MG63 (cell line): ENCODE measurements around the gene SPOP. TPM values are rescaled to one million over a fixed set of nuclear protein-coding genes. Genes with fewer than 3 reads are reported as not detected.

Experiments used
- DNase-seq: peaks from one replicate; pipeline ENCODE4 v3.0.0-alpha.2; 2020
- H3K27me3 ChIP-seq: fragments of 250-450 bp; sonication (Bioruptor Pico); 2 replicates; pipeline ENCODE4 v1.5.1; 2020; ENCODE audit warnings: mild to moderate bottlenecking, moderate library complexity
- H3K36me3 ChIP-seq: fragments of 250-450 bp; sonication (Bioruptor Pico); 2 replicates; pipeline ENCODE4 v1.5.1; 2020; ENCODE audit warnings: mild to moderate bottlenecking, moderate library complexity
- H3K4me3 ChIP-seq: fragments of 250-450 bp; sonication (Bioruptor Pico); 2 replicates; pipeline ENCODE4 v1.5.1; 2020; ENCODE audit warnings: mild to moderate bottlenecking, moderate library complexity
- H3K9me3 ChIP-seq: fragments of 250-450 bp; sonication (Bioruptor Pico); 2 replicates; pipeline ENCODE4 v1.5.1; 2020; ENCODE audit warnings: mild to moderate bottlenecking, moderate library complexity
- total RNA-seq: library from RNA; depleted of rRNA; stranded (reverse); fragments of >200 nt; shearing (Covaris generic); gene quantifications from 2 replicates; pipeline ENCODE4 v1.2.3, GENCODE V29; 2014; ENCODE audit warnings: low replicate concordance

Gene SPOP
- total RNA-seq, 1 experiment from 2014 or later, result 126 TPM

GRCh38 chr17:49703557-49704277, 25.8 kb upstream of the SPOP start:
- peak; percentile 40 for DNase-seq
- Histone ChIP-seq H3K9me3 (no peaks in the 10 kb centered on the region), H3K27me3 (no peaks in the 10 kb centered on the region), H3K36me3 (peaks cover 52% of the 10 kb centered on the region), H3K4me3 (no peak overlapping the region)

DNA sequence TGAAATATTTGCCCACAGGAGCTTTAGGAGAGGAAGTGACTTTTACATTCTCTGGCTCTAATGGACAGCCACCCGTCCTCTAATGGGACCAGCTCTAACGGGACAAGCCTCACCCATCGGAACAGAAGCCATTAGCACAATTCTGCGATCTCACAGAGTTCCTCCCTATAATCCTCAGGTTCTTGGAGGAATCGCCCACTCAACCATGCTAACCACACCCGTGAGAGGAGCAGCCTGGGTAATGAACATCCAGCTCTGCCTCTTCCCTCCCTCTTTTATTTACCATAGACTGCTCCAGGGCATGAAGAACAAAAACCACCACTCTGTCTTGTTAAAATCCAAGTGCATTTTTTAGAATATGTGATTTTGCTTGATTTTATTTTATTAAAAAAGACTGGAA, 23.1 kb upstream of the SPOP start:
- Histone ChIP-seq H3K27me3 (no peaks in the 10 kb centered on the region), H3K4me3 (no peak overlapping the region), H3K9me3 (no peaks in the 10 kb centered on the region), H3K36me3 (peaks cover 52% of the 10 kb centered on the region)
- DNase-seq, result no peak

DNA sequence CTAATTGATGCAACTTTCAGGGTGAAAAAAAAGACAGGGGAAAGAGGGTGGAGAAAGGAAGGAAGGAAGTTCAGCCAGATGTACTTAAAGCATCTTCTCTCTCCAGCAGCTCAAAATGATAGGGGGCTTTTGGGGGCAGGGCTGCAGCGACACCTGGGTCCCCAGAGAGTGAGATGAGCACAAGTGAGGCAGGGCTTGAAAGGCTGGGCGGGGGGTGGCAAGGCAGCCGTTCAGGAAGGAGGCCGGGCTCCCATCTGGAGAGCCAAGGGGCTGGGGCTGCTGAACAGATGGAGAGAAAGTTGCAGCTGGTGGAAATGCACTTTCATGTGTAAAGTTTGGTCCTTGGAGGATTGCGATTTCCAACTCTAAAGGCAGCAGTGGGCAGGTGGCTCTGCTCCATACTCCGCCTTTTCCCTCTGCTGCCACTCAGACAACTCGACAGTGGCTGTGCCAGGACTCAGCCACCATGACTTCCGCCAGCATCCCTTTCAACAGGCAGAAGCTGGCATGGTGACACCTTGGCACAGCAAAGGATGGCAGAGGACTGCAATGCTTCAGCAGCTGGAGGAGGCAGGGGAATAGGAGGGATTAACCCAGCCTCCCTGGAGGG, 22.2 kb upstream of the SPOP start:
- H3K9me3 ChIP-seq, result no peaks in the 10 kb centered on the region
- peaks cover 44% of the 10 kb centered on the region for H3K36me3 ChIP-seq
- H3K27me3 ChIP-seq, result no peaks in the 10 kb centered on the region; the same call in 1 of the 2 replicates
- no peak overlapping the region for H3K4me3 ChIP-seq
- DNase-seq, result no peak

DNA sequence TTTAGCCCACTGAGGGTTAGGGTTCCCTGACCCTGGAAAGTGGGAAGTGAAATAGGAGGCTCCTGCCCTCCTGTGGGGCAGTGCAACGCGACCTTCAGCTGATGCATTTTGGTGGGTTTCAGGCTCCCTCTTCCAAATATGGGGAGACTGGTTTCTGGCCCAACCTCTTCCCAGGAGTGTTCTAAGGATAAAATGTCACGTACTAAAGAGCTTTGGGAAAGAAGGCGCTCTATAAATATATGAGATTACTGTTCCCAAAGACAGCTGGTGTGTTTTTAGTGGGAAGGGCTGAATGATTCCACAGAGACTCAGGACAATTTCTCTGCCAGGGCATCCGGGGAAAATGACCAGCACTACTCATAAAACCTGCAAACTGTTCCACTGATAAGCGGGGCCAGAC, 20.1 kb upstream of the SPOP start:
- Histone ChIP-seq H3K9me3 (no peaks in the 10 kb centered on the region), H3K36me3 (peaks cover 25% of the 10 kb centered on the region), H3K4me3 (no peak overlapping the region), H3K27me3 (peaks cover 3% of the 10 kb centered on the region; the same call in 1 of the 2 replicates)
- no peak for DNase-seq

DNA sequence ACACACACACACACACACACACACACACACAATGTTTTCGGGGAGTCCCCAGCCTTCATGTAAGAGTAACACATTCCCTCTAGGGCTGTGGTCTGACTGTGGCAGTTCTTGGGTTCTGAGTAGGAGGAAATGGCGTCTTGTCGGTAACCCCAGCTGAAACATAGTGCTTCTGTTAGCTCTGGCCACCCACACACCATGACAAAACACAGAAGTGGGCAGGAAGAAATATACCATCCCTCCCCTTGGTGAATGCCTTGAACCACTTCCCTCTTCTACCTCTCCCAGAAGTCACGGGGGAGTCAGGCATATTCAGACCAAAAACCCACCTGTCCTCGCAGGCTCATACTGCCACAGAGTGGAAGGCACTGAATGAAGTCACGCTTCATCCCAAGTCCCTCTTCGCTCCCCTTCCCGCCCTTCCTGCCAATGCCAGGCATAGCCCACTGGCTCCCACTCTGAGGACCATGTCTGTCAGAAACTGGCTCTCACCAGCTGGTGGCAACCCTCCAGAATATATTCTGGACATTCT, 18.4 kb upstream of the SPOP start:
- no peak for DNase-seq
- H3K27me3 ChIP-seq, result peaks cover 3% of the 10 kb centered on the region; the same call in 1 of the 2 replicates

GRCh38 chr17:49695698-49696232, 17.9 kb upstream of the SPOP start:
- Histone ChIP-seq H3K27me3 (peaks cover 3% of the 10 kb centered on the region; the same call in 1 of the 2 replicates), H3K4me3 (no peak overlapping the region), H3K9me3 (no peaks in the 10 kb centered on the region), H3K36me3 (peaks cover 4% of the 10 kb centered on the region)
- DNase-seq, result no peak

More for the DNA sequence above, 18.4 kb upstream of the SPOP start:
- no peak overlapping the region for H3K4me3 ChIP-seq
- H3K9me3 ChIP-seq, result no peaks in the 10 kb centered on the region
- H3K36me3 ChIP-seq, result peaks cover 9% of the 10 kb centered on the region

- Histone ChIP-seq H3K27me3 (peaks cover 3% of the 10 kb centered on the region; the same call in 1 of the 2 replicates), H3K9me3 (no peaks in the 10 kb centered on the region), H3K4me3 (no peak overlapping the region), H3K36me3 (no peaks in the 10 kb centered on the region)
- DNase-seq, result peak; percentile 7
These were observed 17.2 kb upstream of the SPOP start for GRCh38 chr17:49694847-49695697.

GRCh38 chr17:49692751-49693150, 14.9 kb upstream of the SPOP start:
- DNase-seq, result no peak
- H3K27me3 ChIP-seq, result peaks cover 3% of the 10 kb centered on the region; the same call in 1 of the 2 replicates
- H3K36me3 ChIP-seq, result no peaks in the 10 kb centered on the region
- H3K4me3 ChIP-seq, result no peak overlapping the region
- H3K9me3 ChIP-seq, result no peaks in the 10 kb centered on the region

GRCh38 chr17:49691677-49692191, 13.8 kb upstream of the SPOP start:
- no peaks in the 10 kb centered on the region for H3K9me3 ChIP-seq
- no peak overlapping the region for H3K4me3 ChIP-seq
- peaks cover 3% of the 10 kb centered on the region; the same call in 1 of the 2 replicates for H3K27me3 ChIP-seq
- no peaks in the 10 kb centered on the region for H3K36me3 ChIP-seq
- no peak for DNase-seq

DNA sequence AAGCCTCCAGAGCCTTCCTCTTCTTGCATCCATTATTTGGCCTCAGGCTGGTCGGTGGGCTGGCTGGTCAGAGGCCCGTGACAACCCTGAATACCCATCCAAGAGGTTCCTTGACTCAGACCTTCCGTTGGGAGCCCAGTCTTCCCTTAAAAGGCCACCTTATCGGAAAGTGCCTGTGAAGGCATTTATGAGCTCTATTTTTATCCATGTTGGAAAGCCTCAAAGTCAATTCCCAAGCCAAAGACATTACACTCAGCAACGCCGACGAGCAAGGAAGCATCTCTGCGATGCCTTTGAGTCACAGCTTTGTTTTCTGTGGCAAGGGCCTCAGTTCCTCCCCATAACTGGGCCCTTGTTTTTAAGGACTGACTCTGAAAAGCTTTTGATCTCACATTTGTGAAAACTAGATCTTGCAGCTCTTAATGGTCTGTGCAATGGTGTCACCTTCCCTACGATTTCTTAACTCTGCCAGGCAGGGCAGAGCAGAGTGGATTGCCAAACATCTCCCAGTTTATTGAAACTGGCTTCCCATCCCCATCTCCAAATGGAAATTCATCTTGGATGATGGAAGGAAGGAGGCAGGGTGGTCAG, 13.3 kb upstream of the SPOP start:
- H3K4me3 ChIP-seq, result no peak overlapping the region

GRCh38 chr17:49690256-49690655, 12.4 kb upstream of the SPOP start:
- no peak for DNase-seq
- no peaks in the 10 kb centered on the region for H3K36me3 ChIP-seq
- peaks cover 3% of the 10 kb centered on the region; the same call in 1 of the 2 replicates for H3K27me3 ChIP-seq
- no peaks in the 10 kb centered on the region for H3K9me3 ChIP-seq
- no peak overlapping the region for H3K4me3 ChIP-seq

More for the DNA sequence above, 13.3 kb upstream of the SPOP start:
- Histone ChIP-seq H3K9me3 (no peaks in the 10 kb centered on the region), H3K36me3 (no peaks in the 10 kb centered on the region), H3K27me3 (peaks cover 3% of the 10 kb centered on the region; the same call in 1 of the 2 replicates)
- peak; percentile 14 for DNase-seq

GRCh38 chr17:49688848-49689247, 11.0 kb upstream of the SPOP start:
- no peaks in the 10 kb centered on the region for H3K27me3 ChIP-seq

DNA sequence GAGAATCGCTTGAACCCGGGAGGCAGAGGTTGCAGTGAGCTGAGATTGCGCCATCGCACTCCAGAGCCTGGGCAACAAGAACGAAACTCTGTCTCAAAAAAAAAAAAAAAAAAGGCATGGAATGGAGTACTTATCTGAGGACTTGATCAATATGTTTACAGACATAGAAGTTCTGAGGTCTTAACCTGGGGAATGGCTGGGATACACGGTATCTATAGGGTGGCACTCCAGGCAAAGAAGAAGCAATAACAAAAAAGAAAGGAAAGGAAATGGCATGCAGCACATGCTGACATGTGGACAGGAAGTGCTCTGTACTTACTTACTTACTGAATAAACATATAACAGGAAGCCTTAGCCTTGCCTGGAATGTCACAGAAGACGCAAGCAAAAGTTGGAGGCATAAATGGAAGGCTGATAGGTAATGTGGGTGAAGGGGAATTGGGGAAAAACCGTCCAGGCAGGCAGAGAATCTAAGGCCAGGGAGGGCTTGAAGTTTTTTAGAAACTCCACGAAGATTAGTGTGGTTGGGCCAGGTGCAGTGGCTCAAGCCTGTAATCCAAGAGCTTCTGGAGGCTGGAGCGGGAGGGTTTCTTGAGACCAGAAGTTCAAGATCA, 10.1 kb upstream of the SPOP start:
- Histone ChIP-seq H3K4me3 (no peak overlapping the region), H3K27me3 (no peaks in the 10 kb centered on the region), H3K9me3 (no peaks in the 10 kb centered on the region), H3K36me3 (no peaks in the 10 kb centered on the region)
- no peak for DNase-seq

More at GRCh38 chr17:49688848-49689247, 11.0 kb upstream of the SPOP start:
- Histone ChIP-seq H3K4me3 (no peak overlapping the region), H3K36me3 (no peaks in the 10 kb centered on the region), H3K9me3 (no peaks in the 10 kb centered on the region)
- DNase-seq, result no peak

- Histone ChIP-seq H3K36me3 (peaks cover 4% of the 10 kb centered on the region; the same call in 1 of the 2 replicates), H3K4me3 (no peak overlapping the region), H3K27me3 (no peaks in the 10 kb centered on the region), H3K9me3 (peaks cover 4% of the 10 kb centered on the region)
- DNase-seq, result no peak
These were observed 3.4 kb upstream of the SPOP start for GRCh38 chr17:49681106-49681979.

- no peak for DNase-seq
- peaks cover 4% of the 10 kb centered on the region for H3K9me3 ChIP-seq
- H3K36me3 ChIP-seq, result peaks cover 7% of the 10 kb centered on the region
- H3K4me3 ChIP-seq, result no peak overlapping the region
- H3K27me3 ChIP-seq, result no peaks in the 10 kb centered on the region
These were observed 2.4 kb upstream of the SPOP start for GRCh38 chr17:49680314-49680713.
